ENCODE measurements around the gene PLSCR4. TPM values are rescaled to one million over a fixed set of nuclear protein-coding genes. Genes with fewer than 3 reads are reported as not detected.
A peak's percentile ranks its signal among the peaks of the same experiment; 100 is the strongest.

PLSCR4 gene
- total and polyA plus RNA-seq, 2 donors (not counting 3 experiments of a cell fraction or from before 2014, with no cell fraction given): 81.5 to 91.7 TPM

- peaks cover 2% of the 10 kb centered on the region for H4K20me1 ChIP-seq (replicated peaks; ENCODE audit: control insufficient read depth, extremely low read depth, insufficient read depth, low read length)
- ChIA-PET POLR2A (interaction anchor here (1.2 to 3.3 kb wide), 2 partner anchors 9 to 15 kb away, joined by 3 to 42 read pairs; no protein-coding TSS in a partner anchor), CTCF (interaction anchor here (0.8 to 8.3 kb wide), 9 partner anchors 13 to 165 kb away, joined by 3 to 115 read pairs (median 6); no protein-coding TSS in a partner anchor)
- peak overlapping the region; percentile 93 for H3K9ac ChIP-seq (replicated peaks; ENCODE audit: extremely low read depth, insufficient read depth, low read length)
- H3K36me3 ChIP-seq (ENCODE audit: control insufficient read depth in 2 of 2, extremely low read depth in 1 of 2, insufficient read depth in 2 of 2, low read length in 2 of 2): no peaks in the 10 kb centered on the region
- no peaks in the 10 kb centered on the region for H3K9me3 ChIP-seq (replicated peaks; ENCODE audit: control insufficient read depth, insufficient read depth, low read length)
- H3K79me2 ChIP-seq (ENCODE audit: control insufficient read depth, insufficient read depth, low read length): peaks cover 59% of the 10 kb centered on the region
- no peaks in the 10 kb centered on the region for H3K9me1 ChIP-seq (replicated peaks; ENCODE audit: control insufficient read depth, extremely low read depth, insufficient read depth, low read length)
- H3K4me2 ChIP-seq (ENCODE audit: insufficient read depth, low read length): peak overlapping the region; percentile 68
- DNase-seq (ENCODE audit: low read depth, low spot score) (no peak), FAIRE-seq (no peak)
- H3K4me1 ChIP-seq (ENCODE audit: control insufficient read depth, extremely low read depth, insufficient read depth, low read length): peaks cover 72% of the 10 kb centered on the region
- TF ChIP-seq MAX (IDR thresholded peaks at IDR 0.05; ENCODE audit: insufficient read depth, insufficient read length): no peak
- TF ChIP-seq CTCF (IDR thresholded peaks at IDR 0.05; ENCODE audit: extremely low read depth in 1 of 2, insufficient read depth in 1 of 2, low read depth in 1 of 2, low read length in 2 of 2): no peak
- TF ChIP-seq FOS (IDR thresholded peaks at IDR 0.05; ENCODE audit: borderline replicate concordance, insufficient read depth, low read length): no peak
- TF ChIP-seq POLR2AphosphoS5 (IDR thresholded peaks at IDR 0.05; ENCODE audit: insufficient read depth, low read depth, low read length): peak; percentile 19
- no peak for TF ChIP-seq EZH2 (IDR thresholded peaks at IDR 0.05; ENCODE audit: borderline replicate concordance, low read depth, low read length, severe bottlenecking)
- peak; percentile 64 for TF ChIP-seq POLR2A (IDR thresholded peaks at IDR 0.05; ENCODE audit: low read depth, low read length)
- peak overlapping the region in 2 of 3 experiments; percentile 22 to 94 for H3K4me3 ChIP-seq (replicated peaks in 1 of 3; ENCODE audit: insufficient read depth in 1 of 3, low read depth in 1 of 3, low read length in 3 of 3)
- H3K27ac ChIP-seq (ENCODE audit: insufficient read depth, low read depth, low read length): peak overlapping the region; percentile 90
- BruUV-seq (replicated peaks): no TSS peak
- no peaks in the 10 kb centered on the region for H3K27me3 ChIP-seq (ENCODE audit: control insufficient read depth in 2 of 2, insufficient read depth in 2 of 2, low read length in 2 of 2)
- intact Hi-C loops (cut with micrococcal nuclease) (no loop called here), dilution Hi-C loops (cut with MboI; ENCODE audit: extremely low pct_ligation_motif_present, low sequenced_read_pairs) (no loop called here)
- no peak overlapping the region for H2AFZ ChIP-seq (ENCODE audit: low read depth, low read length)
Observed at GRCh38 chr3:146162561-146162960, 88.3 kb downstream of the PLSCR4 start.
